CMK (cell line): Measurements from ENCODE around the gene SERPINA4.
A peak's percentile ranks its signal among the peaks of the same experiment; 100 is the strongest.

Experiments used
- DNase-seq: peaks from one replicate; pipeline ENCODE4 v3.0.0-alpha.2; 2010; ENCODE audit warnings: low read depth

Gene SERPINA4, protein sequence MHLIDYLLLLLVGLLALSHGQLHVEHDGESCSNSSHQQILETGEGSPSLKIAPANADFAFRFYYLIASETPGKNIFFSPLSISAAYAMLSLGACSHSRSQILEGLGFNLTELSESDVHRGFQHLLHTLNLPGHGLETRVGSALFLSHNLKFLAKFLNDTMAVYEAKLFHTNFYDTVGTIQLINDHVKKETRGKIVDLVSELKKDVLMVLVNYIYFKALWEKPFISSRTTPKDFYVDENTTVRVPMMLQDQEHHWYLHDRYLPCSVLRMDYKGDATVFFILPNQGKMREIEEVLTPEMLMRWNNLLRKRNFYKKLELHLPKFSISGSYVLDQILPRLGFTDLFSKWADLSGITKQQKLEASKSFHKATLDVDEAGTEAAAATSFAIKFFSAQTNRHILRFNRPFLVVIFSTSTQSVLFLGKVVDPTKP

GRCh38 chr14:94560751-94561655 lies at the start of gene SERPINA4:
SERPINA4 (plus strand) TSS chr14:94561442; CDS start chr14:94563483, 2,041 bp downstream.
- DNase-seq, result no peak

DNA sequence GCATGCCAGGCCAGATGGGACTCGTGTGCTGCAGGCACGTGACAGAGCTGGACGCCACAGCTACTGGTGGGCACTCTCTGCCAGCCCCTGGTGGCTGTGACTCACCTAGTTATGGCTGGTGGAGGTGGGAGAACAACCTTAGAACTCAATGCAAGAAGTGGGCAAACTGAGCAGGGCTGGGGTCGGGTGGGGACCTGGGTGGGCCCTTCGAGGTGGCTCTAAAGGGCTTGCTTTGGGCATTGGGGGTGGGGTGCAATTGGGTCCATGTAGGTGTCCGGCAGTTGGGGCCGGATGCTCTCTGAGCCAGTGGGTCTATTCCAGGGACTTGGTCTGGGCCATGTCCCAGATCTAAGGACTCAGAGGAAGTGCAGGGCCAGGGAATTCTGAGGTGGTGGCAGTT lies 46.9 kb upstream of the SERPINA4 start:
- DNase-seq, result no peak

DNA sequence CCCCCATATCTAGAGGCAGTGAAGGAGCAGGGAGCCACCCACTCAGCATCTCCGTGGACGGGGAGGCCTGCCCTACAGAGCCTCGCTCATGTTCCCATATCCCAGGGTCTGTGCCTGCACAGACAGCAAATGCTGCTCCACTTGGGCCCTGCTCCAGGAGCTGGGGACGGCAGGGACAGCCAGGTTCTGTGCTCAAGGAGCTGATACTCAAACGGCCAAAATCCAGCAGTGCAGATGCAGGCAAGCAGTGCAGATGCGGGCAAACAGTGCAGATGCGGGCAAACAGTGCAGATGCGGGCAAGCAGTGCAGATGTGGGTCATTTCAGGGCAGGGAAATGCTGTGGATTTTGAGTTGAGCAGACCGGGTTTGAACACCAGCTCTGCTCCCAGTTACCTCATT lies 45.8 kb upstream of the SERPINA4 start:
- no peak for DNase-seq

GRCh38 chr14:94515856-94516255 lies 45.4 kb upstream of the SERPINA4 start:
- no peak for DNase-seq

DNA sequence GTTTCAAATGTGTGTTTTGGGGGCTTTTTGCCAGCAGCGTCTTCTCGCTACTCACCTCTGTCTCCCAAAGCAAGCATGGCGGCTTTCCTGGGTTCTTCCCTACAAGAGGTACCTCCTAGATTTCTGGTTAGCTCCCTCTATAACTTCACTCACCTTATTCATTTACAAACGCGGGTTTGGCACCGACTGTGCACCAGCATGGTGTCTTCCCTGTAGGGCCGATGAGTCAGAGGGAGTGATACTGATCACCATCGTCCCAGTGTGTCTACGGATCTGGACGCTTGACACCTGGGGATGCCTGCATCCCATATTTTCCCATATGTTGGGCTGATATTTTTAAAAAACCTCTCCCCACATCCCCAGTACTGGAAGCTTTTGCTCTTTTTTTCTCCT lies 44.0 kb upstream of the SERPINA4 start:
- no peak for DNase-seq

GRCh38 chr14:94517641-94518257 lies 43.5 kb upstream of the SERPINA4 start:
- DNase-seq, result no peak

GRCh38 chr14:94521375-94522114 lies 39.7 kb upstream of the SERPINA4 start:
- no peak for DNase-seq

DNA sequence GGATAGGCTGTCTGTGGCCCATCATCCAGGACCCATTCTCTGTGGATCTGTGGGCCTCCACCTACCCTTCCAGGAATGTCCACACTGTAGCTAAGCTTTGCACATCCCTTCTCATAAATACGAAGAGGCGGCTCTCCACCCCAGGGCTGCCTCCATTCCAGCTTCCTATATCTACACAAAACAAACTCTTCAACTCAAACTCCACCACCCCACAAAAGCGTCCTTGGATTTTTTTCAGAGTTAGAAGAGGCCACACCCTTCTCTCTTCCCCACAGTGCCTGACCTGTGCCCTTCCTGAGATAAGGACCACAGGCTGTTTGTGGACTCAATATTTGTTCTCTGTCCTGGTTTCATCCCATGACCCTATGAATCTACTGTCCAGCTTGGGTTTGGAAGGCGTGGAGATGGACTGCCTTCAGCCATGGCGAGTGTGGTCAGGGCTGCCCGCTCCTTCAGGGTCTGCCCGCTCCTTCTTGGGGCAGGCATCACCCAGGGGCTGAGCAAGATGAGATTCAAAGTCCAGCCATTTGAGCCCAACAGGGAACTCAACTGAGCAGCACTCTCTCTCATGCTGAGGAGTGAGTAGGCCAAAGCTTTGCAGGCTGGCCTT lies 39.0 kb upstream of the SERPINA4 start:
- DNase-seq, result no peak

- DNase-seq, result no peak
These were observed 38.0 kb upstream of the SERPINA4 start for GRCh38 chr14:94523265-94523664.

- DNase-seq, result no peak
These were observed 37.1 kb upstream of the SERPINA4 start for GRCh38 chr14:94524093-94524492.

DNA sequence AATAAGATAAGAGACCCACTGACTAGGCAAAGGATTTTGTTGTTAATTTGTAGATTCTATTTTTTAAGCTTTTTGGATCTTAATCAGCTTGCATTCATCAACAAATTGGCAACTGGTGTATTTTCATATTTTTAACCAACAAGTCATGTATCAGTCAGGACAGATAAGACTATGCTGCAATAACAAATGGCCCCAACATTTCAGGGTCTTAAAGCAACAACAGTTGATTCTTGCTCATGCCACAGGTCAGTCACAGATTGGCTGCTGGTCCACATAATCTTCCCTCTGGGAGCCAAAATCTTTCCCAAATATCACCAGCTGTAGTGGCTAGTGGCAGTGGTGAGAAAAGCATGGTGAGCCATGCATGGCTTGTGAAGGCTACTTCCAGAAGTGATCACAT lies 30.1 kb upstream of the SERPINA4 start:
- no peak for DNase-seq

- no peak for DNase-seq
These were observed 28.8 kb upstream of the SERPINA4 start for GRCh38 chr14:94532447-94532846.

GRCh38 chr14:94535506-94535905 lies 25.7 kb upstream of the SERPINA4 start:
- DNase-seq, result no peak

- DNase-seq, result peak; percentile 1
These were observed 24.4 kb upstream of the SERPINA4 start for GRCh38 chr14:94536836-94537235.

DNA sequence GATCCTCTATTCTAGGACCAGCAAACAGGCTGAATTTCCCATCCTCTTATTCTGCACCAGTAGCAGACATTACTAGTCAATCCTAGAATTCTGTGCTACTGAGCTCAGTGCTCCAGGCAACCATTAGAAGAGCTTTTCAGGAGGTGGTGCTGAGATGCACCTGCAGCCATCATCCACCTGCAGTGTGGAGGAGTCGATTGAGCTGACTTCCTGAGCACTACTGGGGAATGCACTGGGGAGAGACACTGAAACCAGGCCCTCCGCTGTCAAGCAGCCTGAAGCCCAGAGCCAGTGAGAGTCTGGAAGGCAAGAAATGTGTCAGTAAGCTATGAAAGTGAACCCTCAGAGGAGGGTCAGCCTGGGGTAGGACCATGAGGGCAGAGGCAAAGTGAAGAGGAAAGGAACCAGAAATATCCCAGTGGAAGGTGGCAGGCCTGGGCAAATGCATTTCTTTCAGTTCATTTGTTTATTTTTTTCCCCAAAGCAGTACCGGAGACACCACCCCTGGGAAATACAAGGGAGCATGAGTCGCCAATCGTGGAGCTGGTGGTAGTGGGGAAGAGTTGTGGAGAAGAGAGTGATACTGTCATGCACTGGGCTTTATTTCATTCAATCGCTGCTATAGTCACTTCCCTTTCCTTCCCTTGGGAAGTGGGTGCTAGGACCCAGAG lies 23.0 kb upstream of the SERPINA4 start:
- no peak for DNase-seq

DNA sequence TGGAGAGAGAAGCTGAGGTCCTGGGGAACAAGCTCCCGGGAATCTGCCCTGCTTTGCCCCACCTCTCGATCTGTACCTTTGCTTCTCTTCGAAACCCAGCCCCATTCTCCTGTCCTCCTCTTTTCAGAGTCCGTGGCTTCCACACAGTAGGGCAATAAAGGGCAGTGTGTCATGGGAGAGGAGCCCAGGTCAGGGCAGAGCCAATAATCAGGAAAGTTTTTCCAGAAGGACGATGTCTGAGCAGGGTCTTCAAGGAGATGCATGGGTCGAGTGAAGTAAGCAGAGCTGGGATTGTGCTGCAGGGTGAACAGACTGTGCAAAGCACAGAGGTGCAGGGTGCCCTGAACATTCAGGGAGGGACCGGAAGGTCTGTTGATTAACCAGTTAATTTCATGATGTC lies 22.1 kb upstream of the SERPINA4 start:
- DNase-seq, result no peak

DNA sequence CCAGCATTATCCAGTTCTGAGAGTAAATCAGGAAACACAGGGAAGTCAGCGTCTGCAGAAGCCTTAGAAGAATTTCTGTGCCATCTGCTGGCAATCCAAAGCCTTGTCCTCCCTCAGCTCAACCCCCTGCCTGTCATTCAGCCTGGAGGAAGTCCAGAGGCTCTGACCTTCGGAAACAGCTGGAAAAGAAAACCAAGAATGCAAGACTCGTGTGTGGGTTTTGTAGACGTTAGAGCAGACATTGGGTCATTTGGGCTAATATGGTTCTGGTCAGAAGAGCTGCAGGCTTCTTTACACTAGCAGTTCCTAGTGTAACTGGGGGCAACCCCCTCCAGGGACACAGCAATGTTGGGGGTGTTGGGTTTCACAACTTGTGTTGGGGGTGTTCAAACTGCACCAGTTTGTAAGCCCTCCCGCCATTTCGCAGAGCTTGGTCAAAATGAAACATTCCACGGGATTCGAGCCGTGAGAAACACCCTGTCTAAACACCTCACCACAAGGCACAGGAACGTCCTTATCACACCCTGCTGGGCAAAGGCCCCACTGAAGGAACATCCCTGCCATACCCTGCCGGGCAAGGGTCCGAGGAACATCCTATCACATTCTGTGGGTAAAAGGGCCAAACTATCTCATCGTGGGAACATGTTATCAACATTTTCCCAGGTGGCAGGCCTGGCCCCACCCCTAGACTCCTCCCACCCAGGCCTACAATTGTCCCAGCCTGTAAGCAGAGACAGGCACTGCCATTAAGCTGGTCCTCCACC lies 21.0 kb upstream of the SERPINA4 start:
- no peak for DNase-seq

GRCh38 chr14:94541234-94541975 lies 19.8 kb upstream of the SERPINA4 start:
- no peak for DNase-seq

DNA sequence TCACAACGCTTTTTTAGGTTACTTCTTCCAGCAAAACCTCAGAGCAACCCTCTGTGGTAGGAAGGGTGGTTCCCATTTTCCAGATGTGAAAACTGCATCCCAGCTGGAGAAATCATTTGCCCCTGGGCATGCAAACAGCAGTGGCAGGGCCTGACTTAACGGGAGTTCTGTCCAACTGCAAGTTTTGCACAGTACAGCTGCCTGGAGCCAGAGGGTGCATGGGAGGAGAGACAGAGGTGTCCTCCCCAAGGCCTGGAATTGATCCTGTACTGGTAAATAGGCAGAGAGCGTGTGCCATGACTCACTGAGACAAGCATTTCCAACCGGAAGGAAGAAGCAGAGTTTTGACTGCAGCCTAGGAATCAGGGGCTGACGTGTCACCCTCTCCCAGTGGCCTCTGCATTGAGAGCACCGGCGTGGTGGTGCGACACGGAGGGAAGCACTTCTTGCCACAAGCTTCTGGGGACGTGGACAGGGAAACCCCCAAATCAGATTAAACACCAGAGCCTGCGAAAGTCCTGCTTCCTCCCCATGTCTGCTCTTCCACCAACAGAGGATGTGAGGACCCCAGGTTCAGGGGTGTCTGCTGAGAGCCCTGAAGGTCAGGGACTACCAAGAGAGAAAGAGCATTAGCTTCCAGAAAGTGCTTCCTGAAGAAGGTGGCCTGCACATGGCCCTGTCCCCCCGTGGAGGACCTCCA lies 19.0 kb upstream of the SERPINA4 start:
- DNase-seq, result no peak
